ENCODE results near the gene PRG2.

The PRG2 gene

GRCh38 chr11:57424137-57424791 lies 33.8 kb upstream of the PRG2 start:
- no peak overlapping the region for H3K4me2 ChIP-seq (ENCODE audit: insufficient read depth, low read length, poor library complexity, severe bottlenecking)
- no peak overlapping the region for H2BK15ac ChIP-seq (ENCODE audit: low read length)
- H2BK5ac ChIP-seq (ENCODE audit: low read length): no peak overlapping the region
- H4K8ac ChIP-seq (ENCODE audit: low read depth, low read length): no peak overlapping the region
- H3K14ac ChIP-seq (ENCODE audit: low read length): no peak overlapping the region
- H3K27ac ChIP-seq (replicated peaks; ENCODE audit: low read length): no peak overlapping the region
- H3K4me1 ChIP-seq (ENCODE audit: control insufficient read depth in 2 of 2, insufficient read depth in 1 of 2, low read depth in 1 of 2, low read length in 2 of 2): peaks cover 9 to 10% of the 10 kb centered on the region in 2 donors
- H3K27me3 ChIP-seq (ENCODE audit: control insufficient read depth in 3 of 3, insufficient read depth in 3 of 3, low read depth in 1 of 3, low read length in 3 of 3): peaks cover 0 to 4% (median 0%) of the 10 kb centered on the region in 3 experiments
- no CpG with 5 or more reads among the region's 9 CpGs for WGBS, 2 donors (ENCODE audit: extremely low coverage in 2 of 2, insufficient read length in 2 of 2, insufficient replicate concordance in 1 of 2)
- H4K91ac ChIP-seq (ENCODE audit: low read depth, low read length, poor library complexity): no peak overlapping the region
- no peak overlapping the region for H2BK12ac ChIP-seq (ENCODE audit: low read length)
- H3K4me3 ChIP-seq (ENCODE audit: low read length in 2 of 2): no peak overlapping the region
- DNase-seq (ENCODE audit: low spot score): no peak
- H3K9ac ChIP-seq (ENCODE audit: low read depth, low read length, poor library complexity): no peak overlapping the region
- H2AFZ ChIP-seq (ENCODE audit: low read length): peak overlapping the region; percentile 40
- no peak overlapping the region for H3K4ac ChIP-seq (ENCODE audit: low read length)
- no peak overlapping the region for H3K18ac ChIP-seq (ENCODE audit: low read length)
- H3K36me3 ChIP-seq (replicated peaks in 1 of 2; ENCODE audit: control insufficient read depth in 2 of 2, insufficient read depth in 2 of 2, low read length in 2 of 2): peaks cover 2 to 45% of the 10 kb centered on the region in 2 donors
- H2BK120ac ChIP-seq (ENCODE audit: low read depth, low read length): no peak overlapping the region
- H3K23ac ChIP-seq (ENCODE audit: low read depth, low read length, poor library complexity): no peak overlapping the region
- no peaks in the 10 kb centered on the region for H3K79me1 ChIP-seq (ENCODE audit: low read depth, low read length)
- no peak overlapping the region for H2AK5ac ChIP-seq (ENCODE audit: low read depth, low read length)
- no peaks in the 10 kb centered on the region for H3K9me3 ChIP-seq (replicated peaks in 1 of 2; ENCODE audit: control insufficient read depth in 2 of 2, insufficient read depth in 1 of 2, low read depth in 1 of 2, low read length in 2 of 2)

DNA sequence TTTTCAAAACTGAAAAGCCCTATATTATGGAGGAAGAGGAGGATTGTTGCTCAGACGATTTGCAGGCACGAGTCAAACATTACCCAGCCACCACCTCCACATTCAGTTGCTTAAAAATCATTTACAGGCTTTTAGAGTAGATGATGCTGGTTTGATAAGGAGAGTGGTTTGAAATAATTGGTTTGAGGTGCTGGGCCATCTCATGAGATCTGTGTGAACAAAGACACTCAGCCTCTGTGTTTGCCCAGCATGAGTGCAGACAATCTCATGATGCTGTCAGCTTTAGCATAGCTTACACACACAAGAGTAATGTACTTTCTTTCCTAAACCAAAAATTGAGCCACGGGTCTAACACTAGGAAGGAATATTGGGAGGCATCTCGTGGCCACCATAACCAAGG lies 32.2 kb upstream of the PRG2 start:
- H3K4me1 ChIP-seq (ENCODE audit: control insufficient read depth in 2 of 2, insufficient read depth in 1 of 2, low read depth in 1 of 2, low read length in 2 of 2): peaks cover 9 to 10% of the 10 kb centered on the region in 2 donors
- H3K4me2 ChIP-seq (ENCODE audit: insufficient read depth, low read length, poor library complexity, severe bottlenecking): no peak overlapping the region
- no peak overlapping the region for H2BK15ac ChIP-seq (ENCODE audit: low read length)
- H3K4me3 ChIP-seq (ENCODE audit: low read length in 2 of 2): no peak overlapping the region
- no peaks in the 10 kb centered on the region for H3K79me1 ChIP-seq (ENCODE audit: low read depth, low read length)
- H3K23ac ChIP-seq (ENCODE audit: low read depth, low read length, poor library complexity): no peak overlapping the region
- H4K8ac ChIP-seq (ENCODE audit: low read depth, low read length): no peak overlapping the region
- H3K4ac ChIP-seq (ENCODE audit: low read length): no peak overlapping the region
- H2BK5ac ChIP-seq (ENCODE audit: low read length): no peak overlapping the region
- H2AK5ac ChIP-seq (ENCODE audit: low read depth, low read length): no peak overlapping the region
- no peak overlapping the region for H3K27ac ChIP-seq (replicated peaks; ENCODE audit: low read length)
- no peak overlapping the region for H4K91ac ChIP-seq (ENCODE audit: low read depth, low read length, poor library complexity)
- no peak overlapping the region for H2BK12ac ChIP-seq (ENCODE audit: low read length)
- H3K9ac ChIP-seq (ENCODE audit: low read depth, low read length, poor library complexity): no peak overlapping the region
- no CpG with 5 or more reads among the region's 4 CpGs for WGBS, 2 donors (ENCODE audit: extremely low coverage in 2 of 2, insufficient read length in 2 of 2, insufficient replicate concordance in 1 of 2)
- DNase-seq (ENCODE audit: low spot score): no peak
- H3K14ac ChIP-seq (ENCODE audit: low read length): no peak overlapping the region
- no peaks in the 10 kb centered on the region for H3K9me3 ChIP-seq (replicated peaks in 1 of 2; ENCODE audit: control insufficient read depth in 2 of 2, insufficient read depth in 1 of 2, low read depth in 1 of 2, low read length in 2 of 2)
- no peak overlapping the region for H2AFZ ChIP-seq (ENCODE audit: low read length)
- peaks cover 0 to 4% (median 0%) of the 10 kb centered on the region in 3 experiments for H3K27me3 ChIP-seq (ENCODE audit: control insufficient read depth in 3 of 3, insufficient read depth in 3 of 3, low read depth in 1 of 3, low read length in 3 of 3)
- H2BK120ac ChIP-seq (ENCODE audit: low read depth, low read length): no peak overlapping the region
- no peak overlapping the region for H3K18ac ChIP-seq (ENCODE audit: low read length)
- H3K36me3 ChIP-seq (replicated peaks in 1 of 2; ENCODE audit: control insufficient read depth in 2 of 2, insufficient read depth in 2 of 2, low read length in 2 of 2): peaks cover 3 to 49% of the 10 kb centered on the region in 2 donors

GRCh38 chr11:57421805-57422204 lies 31.4 kb upstream of the PRG2 start:
- Histone ChIP-seq H3K9ac (ENCODE audit: low read depth, low read length, poor library complexity) (no peak overlapping the region), H3K14ac (ENCODE audit: low read length) (no peak overlapping the region), H2AFZ (ENCODE audit: low read length) (no peak overlapping the region), H3K4me2 (ENCODE audit: insufficient read depth, low read length, poor library complexity, severe bottlenecking) (no peak overlapping the region), H2BK5ac (ENCODE audit: low read length) (no peak overlapping the region), H3K18ac (ENCODE audit: low read length) (no peak overlapping the region), H2AK5ac (ENCODE audit: low read depth, low read length) (no peak overlapping the region), H3K27ac (replicated peaks; ENCODE audit: low read length) (no peak overlapping the region), H4K91ac (ENCODE audit: low read depth, low read length, poor library complexity) (no peak overlapping the region), H2BK15ac (ENCODE audit: low read length) (no peak overlapping the region), H2BK120ac (ENCODE audit: low read depth, low read length) (no peak overlapping the region), H3K36me3 (replicated peaks in 1 of 2; ENCODE audit: control insufficient read depth in 2 of 2, insufficient read depth in 2 of 2, low read length in 2 of 2) (peaks cover 10 to 57% of the 10 kb centered on the region in 2 donors), H3K27me3 (ENCODE audit: control insufficient read depth in 3 of 3, insufficient read depth in 3 of 3, low read depth in 1 of 3, low read length in 3 of 3) (peaks cover 0 to 4% (median 0%) of the 10 kb centered on the region in 3 experiments), H4K8ac (ENCODE audit: low read depth, low read length) (no peak overlapping the region), H3K4me1 (ENCODE audit: control insufficient read depth in 2 of 2, insufficient read depth in 1 of 2, low read depth in 1 of 2, low read length in 2 of 2) (peaks cover 6 to 10% of the 10 kb centered on the region in 2 donors), H3K9me3 (replicated peaks in 1 of 2; ENCODE audit: control insufficient read depth in 2 of 2, insufficient read depth in 1 of 2, low read depth in 1 of 2, low read length in 2 of 2) (no peaks in the 10 kb centered on the region), H3K23ac (ENCODE audit: low read depth, low read length, poor library complexity) (no peak overlapping the region), H3K79me1 (ENCODE audit: low read depth, low read length) (no peaks in the 10 kb centered on the region), H2BK12ac (ENCODE audit: low read length) (no peak overlapping the region), H3K4ac (ENCODE audit: low read length) (no peak overlapping the region), H3K4me3 (ENCODE audit: low read length in 2 of 2) (no peak overlapping the region)
- no peak for DNase-seq (ENCODE audit: low spot score)

DNA sequence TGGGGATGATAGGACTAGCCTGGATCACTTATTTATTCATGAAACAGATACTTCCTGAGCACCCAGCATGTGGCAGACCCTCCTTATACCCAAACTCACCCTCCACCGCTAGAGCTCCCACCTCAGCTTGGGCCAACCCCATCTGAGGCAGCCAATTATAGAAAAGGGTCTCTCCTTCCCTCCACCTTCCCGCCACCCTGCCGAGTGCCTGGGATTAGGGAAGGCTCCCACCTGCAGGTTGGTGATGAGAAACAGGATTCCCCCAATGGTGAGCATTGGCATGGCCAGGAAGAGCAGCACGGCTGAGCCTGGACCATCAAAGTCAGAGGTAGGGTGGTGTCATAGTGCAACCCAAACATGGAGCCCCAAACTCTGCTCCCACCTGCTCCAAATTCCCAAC lies 30.6 kb upstream of the PRG2 start:
- no peak overlapping the region for H3K23ac ChIP-seq (ENCODE audit: low read depth, low read length, poor library complexity)
- H2AK5ac ChIP-seq (ENCODE audit: low read depth, low read length): no peak overlapping the region
- no peaks in the 10 kb centered on the region for H3K9me3 ChIP-seq (replicated peaks in 1 of 2; ENCODE audit: control insufficient read depth in 2 of 2, insufficient read depth in 1 of 2, low read depth in 1 of 2, low read length in 2 of 2)
- no peak overlapping the region for H3K9ac ChIP-seq (ENCODE audit: low read depth, low read length, poor library complexity)
- no peak overlapping the region for H4K91ac ChIP-seq (ENCODE audit: low read depth, low read length, poor library complexity)
- no peak overlapping the region for H2BK15ac ChIP-seq (ENCODE audit: low read length)
- H3K4me2 ChIP-seq (ENCODE audit: insufficient read depth, low read length, poor library complexity, severe bottlenecking): no peak overlapping the region
- no peak overlapping the region for H3K18ac ChIP-seq (ENCODE audit: low read length)
- no peak overlapping the region for H2BK12ac ChIP-seq (ENCODE audit: low read length)
- no peak overlapping the region for H3K4ac ChIP-seq (ENCODE audit: low read length)
- no peak overlapping the region for H3K14ac ChIP-seq (ENCODE audit: low read length)
- H4K8ac ChIP-seq (ENCODE audit: low read depth, low read length): no peak overlapping the region
- H3K27me3 ChIP-seq (ENCODE audit: control insufficient read depth in 3 of 3, insufficient read depth in 3 of 3, low read depth in 1 of 3, low read length in 3 of 3): no peaks in the 10 kb centered on the region
- no peak overlapping the region for H3K27ac ChIP-seq (replicated peaks; ENCODE audit: low read length)
- H2BK120ac ChIP-seq (ENCODE audit: low read depth, low read length): no peak overlapping the region
- no peak overlapping the region for H3K4me3 ChIP-seq (ENCODE audit: low read length in 2 of 2)
- DNase-seq (ENCODE audit: low spot score): no peak
- H2BK5ac ChIP-seq (ENCODE audit: low read length): no peak overlapping the region
- peaks cover under 1 to 10% of the 10 kb centered on the region in 2 donors for H3K4me1 ChIP-seq (ENCODE audit: control insufficient read depth in 2 of 2, insufficient read depth in 1 of 2, low read depth in 1 of 2, low read length in 2 of 2)
- H3K79me1 ChIP-seq (ENCODE audit: low read depth, low read length): no peaks in the 10 kb centered on the region
- WGBS, 2 donors (ENCODE audit: extremely low coverage in 2 of 2, insufficient read length in 2 of 2, insufficient replicate concordance in 1 of 2): no CpG with 5 or more reads among the region's 4 CpGs
- H3K36me3 ChIP-seq (replicated peaks in 1 of 2; ENCODE audit: control insufficient read depth in 2 of 2, insufficient read depth in 2 of 2, low read length in 2 of 2): peaks cover 10 to 64% of the 10 kb centered on the region in 2 donors
- no peak overlapping the region for H2AFZ ChIP-seq (ENCODE audit: low read length)
